CD4-positive, CD25-positive, alpha-beta regulatory T cell (primary cell): Measurements from ENCODE around the gene INKA2. TPM values are rescaled to one million over a fixed set of nuclear protein-coding genes. Genes with fewer than 3 reads are reported as not detected.

Experiments
- ATAC-seq, 2 donors: fragments of 150-1000 bp; cut with Tn5 transposase; one replicate each; pipeline ENCODE4 v1.10.0; 2021; ENCODE audit warnings: low read depth in 2 of 2, moderate number of reproducible peaks in 2 of 2, moderate library complexity in 1 of 2
- DNase-seq, 3 donors: peaks; one replicate each; pipeline versions ENCODE4 v3.0.0 to v3.0.0-alpha.2; 2012 to 2022; ENCODE audit warnings: mixed read lengths in 1 of 3
- H3K27ac ChIP-seq: one replicate; pipeline ENCODE4 v1.7.0; 2013; ENCODE audit warnings: mild to moderate bottlenecking, low read length; ENCODE audit not compliant: insufficient read depth, poor library complexity, severe bottlenecking
- H3K27me3 ChIP-seq: one replicate; pipeline ENCODE4 v1.7.0; 2013; ENCODE audit warnings: low read length; ENCODE audit not compliant: control insufficient read depth, insufficient read depth
- H3K36me3 ChIP-seq: one replicate; pipeline ENCODE4 v1.7.0; 2013; ENCODE audit warnings: mild to moderate bottlenecking, low read length, moderate library complexity; ENCODE audit not compliant: control insufficient read depth, insufficient read depth
- H3K4me1 ChIP-seq: 2 replicates; pipeline ENCODE4 v1.7.0; 2013; ENCODE audit warnings: mild to moderate bottlenecking, low read length; ENCODE audit not compliant: insufficient read depth, control insufficient read depth, poor library complexity, severe bottlenecking
- H3K4me3 ChIP-seq: one replicate; pipeline ENCODE4 v1.7.0; 2013; ENCODE audit warnings: low read depth, mild to moderate bottlenecking, low read length, moderate library complexity
- H3K9me3 ChIP-seq, 2 experiments: 1 replicate in 1 of 2; 2 replicates in 1 of 2; pipeline ENCODE4 v1.7.0; 2013; ENCODE audit warnings: low read length in 2 of 2, mild to moderate bottlenecking in 1 of 2, moderate library complexity in 1 of 2; ENCODE audit not compliant: control insufficient read depth in 2 of 2
- H3K27ac Mint-ChIP-seq, 3 donors: one replicate each; pipeline ENCODE4 v1.8.0; 2020 to 2022; ENCODE audit warnings: mild to moderate bottlenecking in 3 of 3, mixed read lengths in 3 of 3, moderate library complexity in 2 of 3
- H3K27me3 Mint-ChIP-seq: one replicate; pipeline ENCODE4 v1.8.0; 2022; ENCODE audit warnings: mild to moderate bottlenecking, mixed read lengths
- H3K36me3 Mint-ChIP-seq: one replicate; pipeline ENCODE4 v1.8.0; 2020; ENCODE audit warnings: mixed read lengths
- H3K4me1 Mint-ChIP-seq, 4 donors: one replicate each; pipeline ENCODE4 v1.8.0; 2020 to 2022; ENCODE audit warnings: mixed read lengths in 4 of 4, mild to moderate bottlenecking in 1 of 4
- H3K4me3 Mint-ChIP-seq, 4 donors: one replicate each; pipeline ENCODE4 v1.8.0; 2020 to 2022; ENCODE audit warnings: mild to moderate bottlenecking in 4 of 4, mixed read lengths in 4 of 4, moderate library complexity in 3 of 4
- H3K9me3 Mint-ChIP-seq, 7 donors: one replicate each; pipeline ENCODE4 v1.8.0; 2020 to 2022; ENCODE audit warnings: mixed read lengths in 7 of 7, mild to moderate bottlenecking in 3 of 7, moderate library complexity in 2 of 7
- polyA plus RNA-seq, 4 donors: library from polyadenylated mRNA; unstranded; fragments of 300-500 nt; fragmentation: Illumina TruSeq; gene quantifications; one replicate each; pipeline ENCODE4 v1.2.3, GENCODE V29; 2021
- total RNA-seq: library from RNA; stranded (reverse); gene quantifications from one replicate; pipeline ENCODE4 v1.2.3, GENCODE V29; 2022

INKA2 gene
- total and polyA plus RNA-seq, 5 donors from 2014 or later: 0.31 TPM; not detected in 4

DNA sequence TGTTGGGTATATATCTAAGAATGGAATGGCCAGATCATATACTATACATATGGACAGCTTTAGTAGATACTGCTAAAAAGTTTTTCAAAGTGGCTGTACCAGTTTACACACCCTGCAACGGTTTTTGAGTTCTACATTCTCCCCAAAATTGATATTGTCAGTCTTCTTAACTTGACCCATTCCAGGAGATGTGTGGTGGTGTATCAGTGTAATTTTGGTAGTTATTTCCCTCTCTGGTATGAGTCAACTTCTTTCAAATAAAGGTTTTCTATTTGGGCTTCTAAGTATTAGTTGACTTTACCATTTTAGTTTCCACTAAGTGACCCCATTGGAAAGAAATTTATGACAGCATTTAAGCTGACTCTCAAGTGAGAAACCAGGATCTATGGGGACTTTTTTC is 29.2 kb downstream of the INKA2 start:
- Mint-ChIP-seq H3K36me3 (peaks cover 17% of the 10 kb centered on the region), H3K27ac (peak overlapping the region in 2 of 3 donors; percentile 2 to 81), H3K4me3 (no peak overlapping the region), H3K9me3 (no peaks in the 10 kb centered on the region), H3K27me3 (no peaks in the 10 kb centered on the region), H3K4me1 (peaks cover 14 to 36% (median 20%) of the 10 kb centered on the region in 4 donors)
- H3K4me3 ChIP-seq: no peak overlapping the region
- ATAC-seq (no peak), DNase-seq (no peak)
- H3K27me3 ChIP-seq: no peaks in the 10 kb centered on the region
- no peaks in the 10 kb centered on the region for H3K4me1 ChIP-seq
- H3K36me3 ChIP-seq: peaks cover 76% of the 10 kb centered on the region
- no peak overlapping the region for H3K27ac ChIP-seq
- H3K9me3 ChIP-seq: no peaks in the 10 kb centered on the region

GRCh38 chr1:111707906-111708305 is 31.3 kb downstream of the INKA2 start:
- Histone ChIP-seq H3K4me1 (no peaks in the 10 kb centered on the region), H3K4me3 (no peak overlapping the region), H3K9me3 (no peaks in the 10 kb centered on the region), H3K27me3 (no peaks in the 10 kb centered on the region), H3K27ac (no peak overlapping the region), H3K36me3 (peaks cover 91% of the 10 kb centered on the region)
- peak overlapping the region; percentile 32 to 84 (median 81) for H3K27ac Mint-ChIP-seq
- no peak for DNase-seq
- H3K36me3 Mint-ChIP-seq: peaks cover 27% of the 10 kb centered on the region
- no peaks in the 10 kb centered on the region for H3K27me3 Mint-ChIP-seq
- peaks cover 12 to 24% (median 18%) of the 10 kb centered on the region in 4 donors for H3K4me1 Mint-ChIP-seq
- no peaks in the 10 kb centered on the region for H3K9me3 Mint-ChIP-seq
- H3K4me3 Mint-ChIP-seq: no peak overlapping the region
- no peak for ATAC-seq

GRCh38 chr1:111706921-111707320 is 32.3 kb downstream of the INKA2 start:
- no peak overlapping the region for H3K4me3 Mint-ChIP-seq
- peaks cover 31% of the 10 kb centered on the region for H3K36me3 Mint-ChIP-seq
- DNase-seq (no peak), ATAC-seq (no peak)
- Histone ChIP-seq H3K36me3 (peaks cover 92% of the 10 kb centered on the region), H3K27ac (no peak overlapping the region), H3K9me3 (no peaks in the 10 kb centered on the region), H3K27me3 (no peaks in the 10 kb centered on the region), H3K4me1 (no peaks in the 10 kb centered on the region), H3K4me3 (no peak overlapping the region)
- peaks cover 12 to 24% (median 18%) of the 10 kb centered on the region in 4 donors for H3K4me1 Mint-ChIP-seq
- H3K9me3 Mint-ChIP-seq: no peaks in the 10 kb centered on the region
- no peak overlapping the region for H3K27ac Mint-ChIP-seq
- no peaks in the 10 kb centered on the region for H3K27me3 Mint-ChIP-seq

- peaks cover 96% of the 10 kb centered on the region for H3K36me3 ChIP-seq
- no peak for ATAC-seq
- H3K27me3 ChIP-seq: no peaks in the 10 kb centered on the region
- no peak overlapping the region for H3K4me3 ChIP-seq
- Mint-ChIP-seq H3K4me1 (peaks cover 16 to 32% (median 23%) of the 10 kb centered on the region in 4 donors), H3K9me3 (no peaks in the 10 kb centered on the region), H3K36me3 (peaks cover 33% of the 10 kb centered on the region), H3K27me3 (no peaks in the 10 kb centered on the region), H3K27ac (peak overlapping the region in 2 of 3 donors; percentile 52 to 85), H3K4me3 (no peak overlapping the region)
- H3K4me1 ChIP-seq: no peaks in the 10 kb centered on the region
- DNase-seq: no peak
- H3K9me3 ChIP-seq: no peaks in the 10 kb centered on the region
- peak overlapping the region; percentile 47 for H3K27ac ChIP-seq
Measured at GRCh38 chr1:111705841-111706240, 33.4 kb downstream of the INKA2 start.

GRCh38 chr1:111704776-111705175 is 34.4 kb downstream of the INKA2 start:
- H3K36me3 ChIP-seq: peaks cover 98% of the 10 kb centered on the region

GRCh38 chr1:111704240-111704639 is 35.0 kb downstream of the INKA2 start:
- Mint-ChIP-seq H3K4me3 (no peak overlapping the region), H3K9me3 (peaks cover 0 to 2% (median 0%) of the 10 kb centered on the region in 7 donors), H3K4me1 (peaks cover 16 to 29% (median 22%) of the 10 kb centered on the region in 4 donors), H3K27ac (peak overlapping the region in 1 of 3 donors; percentile 8), H3K36me3 (peaks cover 47% of the 10 kb centered on the region), H3K27me3 (no peaks in the 10 kb centered on the region)
- Histone ChIP-seq H3K36me3 (peaks cover 98% of the 10 kb centered on the region), H3K4me3 (no peak overlapping the region), H3K9me3 (no peaks in the 10 kb centered on the region), H3K27me3 (no peaks in the 10 kb centered on the region), H3K4me1 (no peaks in the 10 kb centered on the region), H3K27ac (no peak overlapping the region)
- ATAC-seq (no peak), DNase-seq (no peak)

More at GRCh38 chr1:111704776-111705175, 34.4 kb downstream of the INKA2 start:
- Histone ChIP-seq H3K9me3 (no peaks in the 10 kb centered on the region), H3K4me1 (no peaks in the 10 kb centered on the region), H3K4me3 (no peak overlapping the region), H3K27ac (no peak overlapping the region), H3K27me3 (no peaks in the 10 kb centered on the region)
- Mint-ChIP-seq H3K9me3 (peaks cover 0 to under 1% (median 0%) of the 10 kb centered on the region in 7 donors), H3K27ac (peak overlapping the region in 1 of 3 donors; percentile 20), H3K27me3 (no peaks in the 10 kb centered on the region), H3K4me3 (no peak overlapping the region), H3K4me1 (peaks cover 18 to 32% (median 25%) of the 10 kb centered on the region in 4 donors), H3K36me3 (peaks cover 44% of the 10 kb centered on the region)
- DNase-seq (no peak), ATAC-seq (no peak)

DNA sequence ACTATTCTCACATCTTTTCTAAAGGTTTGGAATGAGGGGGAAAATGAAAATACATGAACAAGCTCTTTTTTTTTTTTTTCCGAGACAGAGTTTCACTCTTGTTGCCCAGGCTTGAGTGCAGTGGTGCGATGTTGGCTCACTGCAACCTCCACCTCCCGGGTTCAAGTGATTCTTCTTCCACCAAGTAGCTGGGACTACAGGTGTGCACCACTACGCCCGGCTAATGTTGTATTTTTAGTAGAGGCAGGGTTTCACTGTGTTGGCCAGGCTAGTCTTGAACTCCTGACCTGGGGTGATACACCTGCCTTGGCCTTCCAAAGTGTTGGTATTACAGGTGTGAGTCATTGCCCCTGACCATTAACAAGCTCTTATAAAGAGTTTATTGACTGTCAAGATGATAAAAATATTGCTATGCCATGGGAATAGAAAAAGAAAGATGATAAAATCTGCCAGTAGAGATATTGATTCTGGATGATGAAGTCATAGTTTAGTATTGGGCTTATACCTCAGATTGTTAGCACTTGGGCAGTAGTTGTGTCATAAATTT is 36.6 kb downstream of the INKA2 start:
- H3K27ac Mint-ChIP-seq: peak overlapping the region in 1 of 3 donors; percentile 20
- Histone ChIP-seq H3K4me1 (no peaks in the 10 kb centered on the region), H3K27me3 (no peaks in the 10 kb centered on the region), H3K4me3 (no peak overlapping the region), H3K36me3 (peaks cover 99% of the 10 kb centered on the region), H3K27ac (no peak overlapping the region), H3K9me3 (no peaks in the 10 kb centered on the region)
- peaks cover 37% of the 10 kb centered on the region for H3K36me3 Mint-ChIP-seq
- peaks cover 0 to 2% (median 0%) of the 10 kb centered on the region in 7 donors for H3K9me3 Mint-ChIP-seq
- DNase-seq: no peak
- no peak overlapping the region for H3K4me3 Mint-ChIP-seq
- peaks cover 11 to 29% (median 22%) of the 10 kb centered on the region in 4 donors for H3K4me1 Mint-ChIP-seq
- H3K27me3 Mint-ChIP-seq: no peaks in the 10 kb centered on the region
- no peak for ATAC-seq

GRCh38 chr1:111699268-111699667 is 39.9 kb downstream of the INKA2 start:
- Histone ChIP-seq H3K9me3 (no peaks in the 10 kb centered on the region), H3K27ac (no peak overlapping the region), H3K4me3 (no peak overlapping the region), H3K36me3 (peaks cover 98% of the 10 kb centered on the region), H3K27me3 (no peaks in the 10 kb centered on the region), H3K4me1 (no peaks in the 10 kb centered on the region)
- Mint-ChIP-seq H3K27me3 (no peaks in the 10 kb centered on the region), H3K4me3 (no peak overlapping the region), H3K27ac (peak overlapping the region in 1 of 3 donors; percentile 66), H3K9me3 (peaks cover 0 to 2% (median 0%) of the 10 kb centered on the region in 7 donors), H3K36me3 (peaks cover 48% of the 10 kb centered on the region), H3K4me1 (peaks cover 15 to 43% (median 23%) of the 10 kb centered on the region in 4 donors)
- DNase-seq: no peak
- no peak for ATAC-seq
